GM12864 (cell line): Measurements from ENCODE around the gene PDE2A.

ENCODE experiments used
- DNase-seq: peaks from one replicate; pipeline ENCODE4 v3.0.0-alpha.2; 2011; ENCODE audit warnings: low read depth
- H3K4me3 ChIP-seq: 2 replicates; pipeline ENCODE4 v1.5.1; 2011; ENCODE audit warnings: mild to moderate bottlenecking, low read depth, low read length, control low read depth
- TF ChIP-seq, protein P1 (sequence below): IDR thresholded peaks from 2 replicates; pipeline ENCODE4 v1.5.1; 2011; ENCODE audit warnings: low read depth, mild to moderate bottlenecking, moderate library complexity, low read length, control low read depth, inconsistent platforms; ENCODE audit errors: missing control alignments

Gene PDE2A

DNA sequence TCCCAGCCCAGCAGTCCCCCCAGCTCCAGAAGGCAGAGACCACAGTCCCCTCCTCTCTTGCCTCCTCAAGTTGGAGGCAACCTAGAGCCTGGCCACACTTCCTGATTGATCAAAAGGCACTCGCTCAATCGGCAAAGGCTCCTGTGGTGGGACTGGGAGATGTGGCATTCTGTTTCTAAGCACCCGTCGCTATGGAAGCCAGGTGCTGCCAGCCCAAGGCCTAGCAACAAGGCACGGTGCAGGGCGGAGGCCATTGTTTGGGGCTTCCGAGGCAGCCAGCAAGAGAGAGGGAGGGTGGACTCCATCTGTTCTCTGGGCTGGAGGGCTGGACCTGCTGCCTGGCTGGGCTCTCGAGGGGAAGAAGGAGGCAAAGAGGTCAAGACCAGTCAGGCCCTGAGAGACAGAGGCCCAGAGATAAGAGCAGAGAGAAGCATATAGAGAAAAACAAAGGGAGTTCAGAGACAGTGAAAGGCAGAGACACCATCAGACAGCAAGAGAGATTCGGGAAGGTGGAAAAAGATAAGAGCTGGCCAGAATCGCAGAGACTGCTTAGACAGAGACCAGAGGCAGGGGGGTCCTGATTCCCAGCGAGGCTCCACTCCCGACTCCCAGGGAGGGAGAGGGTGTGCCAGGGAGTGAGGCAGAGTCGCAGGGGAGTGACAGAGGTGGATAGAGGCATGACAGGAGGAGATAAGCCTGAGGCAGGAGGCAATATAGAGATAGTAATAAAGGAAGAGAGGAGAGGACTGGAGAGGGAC lies 21.2 kb downstream of the PDE2A start:
- TF ChIP-seq, protein P1, sequence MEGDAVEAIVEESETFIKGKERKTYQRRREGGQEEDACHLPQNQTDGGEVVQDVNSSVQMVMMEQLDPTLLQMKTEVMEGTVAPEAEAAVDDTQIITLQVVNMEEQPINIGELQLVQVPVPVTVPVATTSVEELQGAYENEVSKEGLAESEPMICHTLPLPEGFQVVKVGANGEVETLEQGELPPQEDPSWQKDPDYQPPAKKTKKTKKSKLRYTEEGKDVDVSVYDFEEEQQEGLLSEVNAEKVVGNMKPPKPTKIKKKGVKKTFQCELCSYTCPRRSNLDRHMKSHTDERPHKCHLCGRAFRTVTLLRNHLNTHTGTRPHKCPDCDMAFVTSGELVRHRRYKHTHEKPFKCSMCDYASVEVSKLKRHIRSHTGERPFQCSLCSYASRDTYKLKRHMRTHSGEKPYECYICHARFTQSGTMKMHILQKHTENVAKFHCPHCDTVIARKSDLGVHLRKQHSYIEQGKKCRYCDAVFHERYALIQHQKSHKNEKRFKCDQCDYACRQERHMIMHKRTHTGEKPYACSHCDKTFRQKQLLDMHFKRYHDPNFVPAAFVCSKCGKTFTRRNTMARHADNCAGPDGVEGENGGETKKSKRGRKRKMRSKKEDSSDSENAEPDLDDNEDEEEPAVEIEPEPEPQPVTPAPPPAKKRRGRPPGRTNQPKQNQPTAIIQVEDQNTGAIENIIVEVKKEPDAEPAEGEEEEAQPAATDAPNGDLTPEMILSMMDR, result no peak
- DNase-seq, result no peak
- no peak overlapping the region for H3K4me3 ChIP-seq

DNA sequence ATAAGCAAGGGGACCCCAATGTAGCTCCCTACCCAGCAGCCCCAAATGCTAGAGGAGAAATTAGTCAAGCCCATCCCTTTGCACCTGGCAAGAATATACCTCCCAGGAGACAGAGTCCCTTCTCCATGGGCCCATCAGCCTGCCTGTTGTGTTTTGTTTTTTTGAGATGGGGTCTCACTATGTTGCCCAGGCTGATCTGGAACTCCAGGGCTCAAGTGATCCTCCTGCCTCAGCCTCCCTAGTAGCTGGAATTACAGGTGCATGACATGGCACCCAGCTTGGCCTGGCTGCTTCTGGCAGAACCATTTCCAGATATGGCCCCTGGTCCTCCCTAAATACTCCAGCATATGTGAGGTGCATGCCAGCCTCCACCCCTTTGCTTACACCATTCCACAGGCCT lies 22.1 kb downstream of the PDE2A start:
- TF ChIP-seq, protein P1, result no peak
- H3K4me3 ChIP-seq, result no peak overlapping the region
- no peak for DNase-seq

DNA sequence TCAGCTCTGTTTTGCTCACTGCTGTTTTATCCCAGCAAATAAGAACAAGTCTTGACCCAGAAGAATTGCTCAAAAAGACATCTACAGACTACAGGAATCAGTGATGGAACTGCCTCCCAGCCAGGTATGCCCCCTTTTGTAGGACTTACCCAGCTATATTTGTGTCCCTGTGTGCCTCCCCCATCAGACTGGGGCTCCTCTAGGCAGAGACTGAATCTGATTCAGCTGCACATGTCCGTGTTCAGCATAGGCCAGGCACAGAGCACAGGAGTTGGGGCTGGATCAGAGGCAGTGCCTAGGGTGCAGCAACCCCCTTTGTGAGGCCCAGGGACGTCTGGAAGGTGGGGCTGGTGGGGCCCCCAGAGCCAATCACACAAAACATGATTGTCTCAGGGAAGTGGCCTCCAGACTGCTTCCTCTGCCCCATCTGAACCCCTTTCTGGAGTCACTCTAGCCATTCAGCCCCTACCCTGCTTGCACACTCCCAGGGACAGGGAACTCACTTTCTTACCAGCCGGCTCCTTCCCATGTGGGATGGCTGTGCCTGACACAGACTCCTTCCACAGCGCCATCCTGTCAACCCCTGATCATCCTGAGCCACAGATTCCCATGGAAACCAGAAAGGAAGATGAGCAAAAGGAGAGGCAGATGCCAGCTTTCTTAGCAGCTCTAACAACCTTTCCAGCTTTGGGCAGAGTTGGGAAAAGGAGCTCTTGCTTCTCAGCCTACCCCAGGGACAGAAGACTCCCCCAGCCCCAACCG lies 24.8 kb downstream of the PDE2A start:
- no peak overlapping the region for H3K4me3 ChIP-seq
- TF ChIP-seq, protein P1, result no peak
- DNase-seq, result no peak

DNA sequence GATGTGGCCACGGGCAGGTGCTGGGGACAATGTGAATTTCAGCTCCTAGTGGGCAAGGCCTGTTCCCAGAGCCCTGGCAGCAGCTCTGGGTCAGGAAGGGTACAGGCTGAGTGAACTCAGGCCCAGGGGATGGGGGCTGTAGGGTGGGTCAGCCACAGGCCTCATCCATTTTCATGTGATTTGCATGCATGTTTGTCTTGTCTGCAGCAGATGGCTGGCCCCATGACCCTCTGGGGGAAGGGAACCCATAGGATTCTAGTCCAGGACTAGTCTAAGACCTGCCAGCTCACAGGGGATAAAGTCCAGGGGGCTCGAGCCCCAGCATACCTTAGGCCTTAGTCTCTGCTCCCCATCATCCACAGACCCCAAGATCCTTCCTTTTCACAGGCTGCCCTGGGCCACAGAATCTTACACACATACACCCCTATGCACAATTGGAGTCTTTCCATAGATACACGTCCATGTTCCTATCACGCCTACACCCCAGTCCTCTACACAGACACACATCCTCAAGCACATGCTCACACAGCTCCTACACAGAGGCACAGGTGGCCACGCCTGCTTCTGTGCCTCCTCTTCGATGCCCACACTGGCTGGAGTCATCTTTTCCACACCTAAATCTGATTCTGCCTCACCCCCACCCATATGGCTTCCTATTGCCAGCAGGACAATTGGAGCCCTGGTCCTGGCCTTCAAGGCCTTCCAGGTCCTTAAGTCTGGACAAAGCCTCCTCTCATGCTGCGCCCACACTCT lies 25.7 kb downstream of the PDE2A start:
- H3K4me3 ChIP-seq, result no peak overlapping the region
- no peak for DNase-seq
- TF ChIP-seq, protein P1, result no peak

DNA sequence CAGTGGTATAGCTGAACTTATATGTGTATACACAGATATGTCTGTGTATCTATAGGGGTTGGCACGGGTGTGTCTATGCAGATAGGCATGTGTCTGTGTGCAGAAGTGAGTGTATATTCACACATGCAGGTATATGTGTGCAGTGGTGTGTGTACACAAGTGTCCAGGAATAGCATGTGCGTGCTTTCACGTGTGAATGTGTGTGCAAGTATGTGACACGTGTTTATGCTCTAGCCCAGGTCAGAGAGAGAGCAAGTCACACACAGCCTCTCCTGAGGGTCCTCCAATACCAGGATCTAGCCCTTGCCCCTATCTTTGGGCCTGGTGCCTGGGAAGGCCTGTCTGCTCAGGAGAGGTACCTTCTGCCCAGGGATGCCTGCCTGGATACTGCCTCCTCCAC lies 26.3 kb downstream of the PDE2A start:
- DNase-seq, result no peak
- H3K4me3 ChIP-seq, result no peak overlapping the region
- TF ChIP-seq, protein P1, result no peak

DNA sequence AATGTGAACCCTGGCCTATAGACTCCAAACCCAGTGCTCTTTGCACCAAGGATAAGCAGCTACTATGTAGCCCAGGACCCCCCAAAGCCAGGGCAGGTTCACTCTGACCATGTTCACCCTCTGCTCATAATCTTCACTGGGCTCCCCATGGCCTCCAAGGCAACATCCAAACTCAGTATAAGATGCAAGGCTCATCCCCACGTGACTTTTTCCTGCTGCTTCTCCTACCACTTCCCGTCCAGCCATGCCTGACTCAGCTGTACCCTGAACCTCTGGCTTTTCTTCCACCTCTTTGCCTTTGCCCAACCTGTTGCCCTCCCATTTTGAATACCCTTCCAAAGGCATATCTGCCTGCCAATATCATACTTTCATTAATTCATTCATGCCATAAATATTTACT lies 27.8 kb downstream of the PDE2A start:
- DNase-seq, result no peak
- TF ChIP-seq, protein P1, result no peak
- no peak overlapping the region for H3K4me3 ChIP-seq
